WTC11 (cell line): ENCODE data around the gene GHRHR.

ENCODE experiments used
- ATF3 ChIP-seq: sonication (generic); formaldehyde crosslinking; conservative IDR thresholded peaks from 2 replicates; pipeline ENCODE4 v1.8.1; 2022; ENCODE audit warnings: mild to moderate bottlenecking, missing genetic modification reagents
- ESRRA ChIP-seq: sonication (generic); formaldehyde crosslinking; IDR thresholded peaks from 2 replicates; pipeline ENCODE4 v1.8.1; 2022; ENCODE audit warnings: mild to moderate bottlenecking, missing genetic modification reagents, borderline replicate concordance
- JUN ChIP-seq: sonication (generic); formaldehyde crosslinking; IDR thresholded peaks from 2 replicates; pipeline ENCODE4 v1.8.0; 2023; ENCODE audit warnings: mild to moderate bottlenecking, missing genetic modification reagents
- NFE2L1 ChIP-seq: sonication (generic); formaldehyde crosslinking; IDR thresholded peaks from 2 replicates; pipeline ENCODE4 v1.8.1; 2023; ENCODE audit warnings: missing genetic modification reagents
- NR2C2 ChIP-seq: sonication (generic); formaldehyde crosslinking; IDR thresholded peaks from 2 replicates; pipeline ENCODE4 v1.8.0; 2022; ENCODE audit warnings: mild to moderate bottlenecking, missing genetic modification reagents
- ZNF121 ChIP-seq: sonication (generic); formaldehyde crosslinking; IDR thresholded peaks from 2 replicates; pipeline ENCODE4 v1.8.0; 2023; ENCODE audit warnings: missing genetic modification reagents
- ZNF281 ChIP-seq: sonication (generic); formaldehyde crosslinking; IDR thresholded peaks from 2 replicates; pipeline ENCODE4 v1.8.0; 2023; ENCODE audit warnings: mild to moderate bottlenecking, missing genetic modification reagents
- ZNF512 ChIP-seq: sonication (generic); formaldehyde crosslinking; IDR thresholded peaks from 2 replicates; pipeline ENCODE4 v1.8.1; 2022; ENCODE audit warnings: missing genetic modification reagents, borderline replicate concordance
- TF ChIP-seq, protein P1 (sequence below): sonication (generic); formaldehyde crosslinking; IDR thresholded peaks from 2 replicates; pipeline ENCODE4 v1.8.0; 2022; ENCODE audit warnings: mild to moderate bottlenecking, missing genetic modification reagents
- TF ChIP-seq, protein P2 (sequence below): fragments of 200-600 bp; IDR thresholded peaks from 2 replicates; pipeline ENCODE4 v1.8.0; 2022; ENCODE audit warnings: antibody characterized with exemption
- TF ChIP-seq, protein P3 (sequence below): sonication (generic); formaldehyde crosslinking; IDR thresholded peaks from 2 replicates; pipeline ENCODE4 v1.8.1; 2023; ENCODE audit warnings: mild to moderate bottlenecking, moderate library complexity, missing genetic modification reagents
- TF ChIP-seq, protein P4 (sequence below): sonication (generic); formaldehyde crosslinking; IDR thresholded peaks from 2 replicates; pipeline ENCODE4 v1.8.1; 2023; ENCODE audit warnings: mild to moderate bottlenecking, missing genetic modification reagents, moderate library complexity
- TF ChIP-seq, protein P5 (sequence below): sonication (generic); formaldehyde crosslinking; IDR thresholded peaks from 2 replicates; pipeline ENCODE4 v1.8.1; 2023; ENCODE audit warnings: mild to moderate bottlenecking, missing genetic modification reagents, borderline replicate concordance
- TF ChIP-seq, protein P6 (sequence below): sonication (generic); formaldehyde crosslinking; IDR thresholded peaks from 2 replicates; pipeline ENCODE4 v1.8.0; 2023; ENCODE audit warnings: missing genetic modification reagents

DNA sequence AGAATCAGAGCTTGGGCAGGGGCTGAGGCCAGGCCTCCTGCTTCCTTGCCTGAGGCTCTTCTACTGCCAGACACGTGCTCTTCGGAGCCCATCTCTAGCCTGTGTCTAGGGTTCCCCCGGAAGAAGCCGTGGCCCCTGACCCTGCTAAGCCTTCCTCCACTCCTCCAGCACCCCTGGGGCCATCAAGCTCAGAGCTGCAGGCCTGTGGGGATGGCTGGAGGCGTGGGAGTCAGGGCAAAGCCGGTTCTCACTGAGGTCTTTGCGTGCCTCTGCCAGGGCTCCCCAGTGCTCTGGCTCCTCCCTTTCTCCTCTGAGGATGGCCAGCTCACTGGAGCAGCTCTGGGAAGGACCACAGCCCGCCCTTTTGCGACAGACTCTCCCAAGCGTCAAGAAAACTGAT lies 34.4 kb downstream of the GHRHR start:
- TF ChIP-seq NFE2L1 (CRISPR knock-in tag) (no peak), JUN (CRISPR knock-in tag) (no peak), ZNF281 (CRISPR knock-in tag) (no peak), ZNF512 (no peak), ESRRA (no peak), ZNF121 (CRISPR knock-in tag) (no peak), NR2C2 (CRISPR knock-in tag) (no peak), ATF3 (CRISPR knock-in tag) (no peak)
- TF ChIP-seq, protein P1, sequence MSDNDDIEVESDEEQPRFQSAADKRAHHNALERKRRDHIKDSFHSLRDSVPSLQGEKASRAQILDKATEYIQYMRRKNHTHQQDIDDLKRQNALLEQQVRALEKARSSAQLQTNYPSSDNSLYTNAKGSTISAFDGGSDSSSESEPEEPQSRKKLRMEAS (CRISPR knock-in tag): no peak
- TF ChIP-seq, protein P2, sequence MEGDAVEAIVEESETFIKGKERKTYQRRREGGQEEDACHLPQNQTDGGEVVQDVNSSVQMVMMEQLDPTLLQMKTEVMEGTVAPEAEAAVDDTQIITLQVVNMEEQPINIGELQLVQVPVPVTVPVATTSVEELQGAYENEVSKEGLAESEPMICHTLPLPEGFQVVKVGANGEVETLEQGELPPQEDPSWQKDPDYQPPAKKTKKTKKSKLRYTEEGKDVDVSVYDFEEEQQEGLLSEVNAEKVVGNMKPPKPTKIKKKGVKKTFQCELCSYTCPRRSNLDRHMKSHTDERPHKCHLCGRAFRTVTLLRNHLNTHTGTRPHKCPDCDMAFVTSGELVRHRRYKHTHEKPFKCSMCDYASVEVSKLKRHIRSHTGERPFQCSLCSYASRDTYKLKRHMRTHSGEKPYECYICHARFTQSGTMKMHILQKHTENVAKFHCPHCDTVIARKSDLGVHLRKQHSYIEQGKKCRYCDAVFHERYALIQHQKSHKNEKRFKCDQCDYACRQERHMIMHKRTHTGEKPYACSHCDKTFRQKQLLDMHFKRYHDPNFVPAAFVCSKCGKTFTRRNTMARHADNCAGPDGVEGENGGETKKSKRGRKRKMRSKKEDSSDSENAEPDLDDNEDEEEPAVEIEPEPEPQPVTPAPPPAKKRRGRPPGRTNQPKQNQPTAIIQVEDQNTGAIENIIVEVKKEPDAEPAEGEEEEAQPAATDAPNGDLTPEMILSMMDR: no peak
- TF ChIP-seq, protein P3, sequence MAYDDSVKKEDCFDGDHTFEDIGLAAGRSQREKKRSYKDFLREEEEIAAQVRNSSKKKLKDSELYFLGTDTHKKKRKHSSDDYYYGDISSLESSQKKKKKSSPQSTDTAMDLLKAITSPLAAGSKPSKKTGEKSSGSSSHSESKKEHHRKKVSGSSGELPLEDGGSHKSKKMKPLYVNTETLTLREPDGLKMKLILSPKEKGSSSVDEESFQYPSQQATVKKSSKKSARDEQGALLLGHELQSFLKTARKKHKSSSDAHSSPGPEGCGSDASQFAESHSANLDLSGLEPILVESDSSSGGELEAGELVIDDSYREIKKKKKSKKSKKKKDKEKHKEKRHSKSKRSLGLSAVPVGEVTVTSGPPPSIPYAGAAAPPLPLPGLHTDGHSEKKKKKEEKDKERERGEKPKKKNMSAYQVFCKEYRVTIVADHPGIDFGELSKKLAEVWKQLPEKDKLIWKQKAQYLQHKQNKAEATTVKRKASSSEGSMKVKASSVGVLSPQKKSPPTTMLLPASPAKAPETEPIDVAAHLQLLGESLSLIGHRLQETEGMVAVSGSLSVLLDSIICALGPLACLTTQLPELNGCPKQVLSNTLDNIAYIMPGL (CRISPR knock-in tag): no peak
- TF ChIP-seq, protein P4, sequence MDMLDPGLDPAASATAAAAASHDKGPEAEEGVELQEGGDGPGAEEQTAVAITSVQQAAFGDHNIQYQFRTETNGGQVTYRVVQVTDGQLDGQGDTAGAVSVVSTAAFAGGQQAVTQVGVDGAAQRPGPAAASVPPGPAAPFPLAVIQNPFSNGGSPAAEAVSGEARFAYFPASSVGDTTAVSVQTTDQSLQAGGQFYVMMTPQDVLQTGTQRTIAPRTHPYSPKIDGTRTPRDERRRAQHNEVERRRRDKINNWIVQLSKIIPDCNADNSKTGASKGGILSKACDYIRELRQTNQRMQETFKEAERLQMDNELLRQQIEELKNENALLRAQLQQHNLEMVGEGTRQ (CRISPR knock-in tag): no peak
- TF ChIP-seq, protein P5, sequence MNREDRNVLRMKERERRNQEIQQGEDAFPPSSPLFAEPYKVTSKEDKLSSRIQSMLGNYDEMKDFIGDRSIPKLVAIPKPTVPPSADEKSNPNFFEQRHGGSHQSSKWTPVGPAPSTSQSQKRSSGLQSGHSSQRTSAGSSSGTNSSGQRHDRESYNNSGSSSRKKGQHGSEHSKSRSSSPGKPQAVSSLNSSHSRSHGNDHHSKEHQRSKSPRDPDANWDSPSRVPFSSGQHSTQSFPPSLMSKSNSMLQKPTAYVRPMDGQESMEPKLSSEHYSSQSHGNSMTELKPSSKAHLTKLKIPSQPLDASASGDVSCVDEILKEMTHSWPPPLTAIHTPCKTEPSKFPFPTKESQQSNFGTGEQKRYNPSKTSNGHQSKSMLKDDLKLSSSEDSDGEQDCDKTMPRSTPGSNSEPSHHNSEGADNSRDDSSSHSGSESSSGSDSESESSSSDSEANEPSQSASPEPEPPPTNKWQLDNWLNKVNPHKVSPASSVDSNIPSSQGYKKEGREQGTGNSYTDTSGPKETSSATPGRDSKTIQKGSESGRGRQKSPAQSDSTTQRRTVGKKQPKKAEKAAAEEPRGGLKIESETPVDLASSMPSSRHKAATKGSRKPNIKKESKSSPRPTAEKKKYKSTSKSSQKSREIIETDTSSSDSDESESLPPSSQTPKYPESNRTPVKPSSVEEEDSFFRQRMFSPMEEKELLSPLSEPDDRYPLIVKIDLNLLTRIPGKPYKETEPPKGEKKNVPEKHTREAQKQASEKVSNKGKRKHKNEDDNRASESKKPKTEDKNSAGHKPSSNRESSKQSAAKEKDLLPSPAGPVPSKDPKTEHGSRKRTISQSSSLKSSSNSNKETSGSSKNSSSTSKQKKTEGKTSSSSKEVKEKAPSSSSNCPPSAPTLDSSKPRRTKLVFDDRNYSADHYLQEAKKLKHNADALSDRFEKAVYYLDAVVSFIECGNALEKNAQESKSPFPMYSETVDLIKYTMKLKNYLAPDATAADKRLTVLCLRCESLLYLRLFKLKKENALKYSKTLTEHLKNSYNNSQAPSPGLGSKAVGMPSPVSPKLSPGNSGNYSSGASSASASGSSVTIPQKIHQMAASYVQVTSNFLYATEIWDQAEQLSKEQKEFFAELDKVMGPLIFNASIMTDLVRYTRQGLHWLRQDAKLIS (CRISPR knock-in tag): no peak
- TF ChIP-seq, protein P6, sequence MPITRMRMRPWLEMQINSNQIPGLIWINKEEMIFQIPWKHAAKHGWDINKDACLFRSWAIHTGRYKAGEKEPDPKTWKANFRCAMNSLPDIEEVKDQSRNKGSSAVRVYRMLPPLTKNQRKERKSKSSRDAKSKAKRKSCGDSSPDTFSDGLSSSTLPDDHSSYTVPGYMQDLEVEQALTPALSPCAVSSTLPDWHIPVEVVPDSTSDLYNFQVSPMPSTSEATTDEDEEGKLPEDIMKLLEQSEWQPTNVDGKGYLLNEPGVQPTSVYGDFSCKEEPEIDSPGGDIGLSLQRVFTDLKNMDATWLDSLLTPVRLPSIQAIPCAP: no peak
